Neural progenitor cell (in vitro differentiated cells): ENCODE measurements around the gene NRBF2.

ENCODE experiments used
- EZH2 ChIP-seq: fragments of 200-600 bp; sonication (generic); IDR thresholded peaks from 2 replicates; pipeline ENCODE4 v1.6.1; 2017; ENCODE audit warnings: antibody characterized with exemption, mild to moderate bottlenecking, moderate library complexity
- TF ChIP-seq, protein P1 (sequence below): fragments of 200-600 bp; sonication (generic); IDR thresholded peaks from 2 replicates; pipeline ENCODE4 v1.5.1; 2017; ENCODE audit warnings: antibody characterized with exemption, mild to moderate bottlenecking

DNA sequence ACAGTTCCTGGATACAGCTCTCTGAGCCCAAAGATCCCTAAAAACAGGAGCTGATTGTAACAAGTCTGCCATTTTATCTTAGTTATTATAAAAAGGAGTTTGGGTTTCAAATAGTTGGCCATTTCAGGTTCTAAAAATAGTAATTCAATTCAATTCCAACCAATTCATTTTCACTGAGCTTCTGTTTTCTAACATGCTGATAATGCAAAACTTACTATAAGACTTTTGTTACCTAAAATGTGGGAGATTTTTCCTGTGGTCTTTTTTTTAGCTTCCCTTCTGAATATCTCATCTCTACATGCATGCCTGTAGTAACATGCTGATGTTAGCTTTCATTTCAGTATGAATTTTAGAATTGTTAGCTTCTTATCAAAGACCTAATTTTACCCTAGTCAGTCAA is 13.4 kb downstream of the NRBF2 start:
- TF ChIP-seq, protein P1, sequence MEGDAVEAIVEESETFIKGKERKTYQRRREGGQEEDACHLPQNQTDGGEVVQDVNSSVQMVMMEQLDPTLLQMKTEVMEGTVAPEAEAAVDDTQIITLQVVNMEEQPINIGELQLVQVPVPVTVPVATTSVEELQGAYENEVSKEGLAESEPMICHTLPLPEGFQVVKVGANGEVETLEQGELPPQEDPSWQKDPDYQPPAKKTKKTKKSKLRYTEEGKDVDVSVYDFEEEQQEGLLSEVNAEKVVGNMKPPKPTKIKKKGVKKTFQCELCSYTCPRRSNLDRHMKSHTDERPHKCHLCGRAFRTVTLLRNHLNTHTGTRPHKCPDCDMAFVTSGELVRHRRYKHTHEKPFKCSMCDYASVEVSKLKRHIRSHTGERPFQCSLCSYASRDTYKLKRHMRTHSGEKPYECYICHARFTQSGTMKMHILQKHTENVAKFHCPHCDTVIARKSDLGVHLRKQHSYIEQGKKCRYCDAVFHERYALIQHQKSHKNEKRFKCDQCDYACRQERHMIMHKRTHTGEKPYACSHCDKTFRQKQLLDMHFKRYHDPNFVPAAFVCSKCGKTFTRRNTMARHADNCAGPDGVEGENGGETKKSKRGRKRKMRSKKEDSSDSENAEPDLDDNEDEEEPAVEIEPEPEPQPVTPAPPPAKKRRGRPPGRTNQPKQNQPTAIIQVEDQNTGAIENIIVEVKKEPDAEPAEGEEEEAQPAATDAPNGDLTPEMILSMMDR: no peak
- no peak for TF ChIP-seq EZH2
